PFSK-1 (cell line): ENCODE data around the gene ANO6.

ENCODE experiments used
- FOXP2 ChIP-seq: optimal IDR thresholded peaks from 2 replicates; pipeline ENCODE3; 2011; ENCODE audit warnings: borderline replicate concordance, control low read depth, inconsistent platforms; ENCODE audit not compliant: insufficient read depth; ENCODE audit errors: extremely low read length, extremely low read depth
- POLR2AphosphoS5 ChIP-seq: IDR thresholded peaks from 2 replicates; pipeline ENCODE4 v1.6.1; 2012; ENCODE audit warnings: low read depth, mild to moderate bottlenecking, control low read depth, low read length, moderate library complexity
- REST ChIP-seq, 2 experiments: IDR thresholded peaks; 2 replicates each; pipeline versions ENCODE4 v1.6.1 to v1.8.0; 2011 to 2012; ENCODE audit warnings: low read depth in 2 of 2, low read length in 2 of 2, control low read depth in 1 of 2, inconsistent platforms in 1 of 2, mild to moderate bottlenecking in 1 of 2, moderate library complexity in 1 of 2; ENCODE audit not compliant: insufficient read depth in 1 of 2
- SIN3A ChIP-seq: IDR thresholded peaks from 2 replicates; pipeline ENCODE4 v1.6.1; 2012; ENCODE audit warnings: mild to moderate bottlenecking, low read length, moderate library complexity, borderline replicate concordance; ENCODE audit not compliant: insufficient read depth
- TAF1 ChIP-seq: IDR thresholded peaks from 2 replicates; pipeline ENCODE4 v1.6.1; 2012; ENCODE audit warnings: low read length, control low read depth, borderline replicate concordance; ENCODE audit not compliant: insufficient read depth

ANO6 gene

GRCh38 chr12:45289245-45290215, 73.6 kb downstream of the ANO6 start:
- TF ChIP-seq REST (IDR thresholded peaks at IDR 0.05; ENCODE audit: insufficient read depth in 1 of 2, low read depth in 2 of 2, low read length in 2 of 2) (no peak), SIN3A (no peak)

GRCh38 chr12:45290216-45290605, 74.3 kb downstream of the ANO6 start:
- TF ChIP-seq POLR2AphosphoS5 = no peak
- TF ChIP-seq SIN3A = no peak
- TF ChIP-seq TAF1 = no peak
- TF ChIP-seq REST (IDR thresholded peaks at IDR 0.05; ENCODE audit: insufficient read depth in 1 of 2, low read depth in 2 of 2, low read length in 2 of 2) = no peak

- TF ChIP-seq SIN3A (no peak), REST (IDR thresholded peaks at IDR 0.05; ENCODE audit: insufficient read depth in 1 of 2, low read depth in 2 of 2, low read length in 2 of 2) (no peak), TAF1 (no peak), POLR2AphosphoS5 (no peak), FOXP2 (no peak)
Observed at GRCh38 chr12:45291518-45291917, 75.6 kb downstream of the ANO6 start.

- TF ChIP-seq FOXP2 (no peak), SIN3A (no peak), TAF1 (no peak), POLR2AphosphoS5 (no peak), REST (IDR thresholded peaks at IDR 0.05; ENCODE audit: insufficient read depth in 1 of 2, low read depth in 2 of 2, low read length in 2 of 2) (no peak)
Observed at GRCh38 chr12:45292486-45293195, 76.7 kb downstream of the ANO6 start.
